PC-9 (cell line): Measurements from ENCODE around the gene ZNF385A. TPM values are rescaled to one million over a fixed set of nuclear protein-coding genes. Genes with fewer than 3 reads are reported as not detected.

Experiments used
- BruUV-seq: library from RNA; stranded (reverse); fragments of 400-500 nt; replicated peaks from 2 replicates; lab custom pipeline; 2021; lab: Mats Ljungman, UMichigan
- CTCF ChIA-PET: fragments of 300-600 bp; sonication (Branson Sonifier 250); formaldehyde crosslinking; loops from one replicate; lab custom pipeline; 2022; ENCODE audit warnings: antibody characterized with exemption; lab: Charles Lee
- POLR2A ChIA-PET: fragments of 300-600 bp; sonication (Branson Sonifier 250); formaldehyde crosslinking; loops from one replicate; lab custom pipeline; 2022; ENCODE audit warnings: antibody characterized with exemption; ENCODE audit not compliant: unreplicated experiment; lab: Charles Lee
- DNase-seq, 2 experiments: peaks; one replicate each; pipeline versions ENCODE4 v3.0.0 to v3.0.0-alpha.2; 2015 to 2022; ENCODE audit warnings: mixed read lengths in 1 of 2
- H2AFZ ChIP-seq: fragments of 200-600 bp; sonication (generic); 2 replicates; pipeline ENCODE4 v1.8.1; 2017; ENCODE audit warnings: antibody characterized with exemption
- H3F3A ChIP-seq: fragments of 200-600 bp; sonication (generic); 2 replicates; pipeline ENCODE4 v1.8.1; 2017; ENCODE audit warnings: antibody characterized with exemption, mild to moderate bottlenecking, low read depth; ENCODE audit not compliant: insufficient read depth
- H3K27ac ChIP-seq: fragments of 200-600 bp; sonication (generic); 2 replicates; pipeline ENCODE4 v1.6.1; 2016; ENCODE audit warnings: mixed run types
- H3K27me3 ChIP-seq: fragments of 200-600 bp; sonication (generic); 2 replicates; pipeline ENCODE4 v1.6.1; 2016; ENCODE audit warnings: low read depth, mixed run types; ENCODE audit not compliant: insufficient read depth
- H3K36me3 ChIP-seq: fragments of 200-600 bp; sonication (generic); 2 replicates; pipeline ENCODE4 v1.6.1; 2016; ENCODE audit warnings: low read depth, mixed run types
- H3K4me1 ChIP-seq: fragments of 200-600 bp; sonication (generic); replicated peaks from 2 replicates; pipeline ENCODE4 v1.6.1; 2016; ENCODE audit warnings: mixed run types; ENCODE audit not compliant: insufficient read depth
- H3K4me2 ChIP-seq: fragments of 200-600 bp; sonication (generic); 2 replicates; pipeline ENCODE4 v1.6.1; 2017; ENCODE audit warnings: mixed run types
- H3K4me3 ChIP-seq: fragments of 200-600 bp; sonication (generic); 2 replicates; pipeline ENCODE4 v1.6.1; 2016; ENCODE audit warnings: mixed run types
- H3K79me2 ChIP-seq: fragments of 200-600 bp; sonication (generic); 2 replicates; pipeline ENCODE4 v1.6.1; 2017; ENCODE audit warnings: low read depth, mixed run types
- H3K9me2 ChIP-seq: fragments of 200-600 bp; sonication (generic); 2 replicates; pipeline ENCODE4 v1.8.1; 2017; ENCODE audit warnings: mild to moderate bottlenecking; ENCODE audit not compliant: insufficient read depth
- H3K9me3 ChIP-seq: fragments of 200-600 bp; sonication (generic); 2 replicates; pipeline ENCODE4 v1.8.1; 2016; ENCODE audit warnings: low read depth; ENCODE audit not compliant: insufficient read depth
- H4K20me1 ChIP-seq: fragments of 200-600 bp; sonication (generic); 2 replicates; pipeline ENCODE4 v1.8.1; 2017; ENCODE audit not compliant: insufficient read depth
- CTCF ChIP-seq: fragments of 200-600 bp; sonication (generic); conservative IDR thresholded peaks from 2 replicates; pipeline ENCODE4 v1.6.1; 2017; ENCODE audit warnings: mixed run types, antibody characterized with exemption, mild to moderate bottlenecking, moderate library complexity
- EZH2 ChIP-seq: fragments of 200-600 bp; sonication (generic); IDR thresholded peaks from 2 replicates; pipeline ENCODE4 v1.8.0; 2017; ENCODE audit warnings: antibody characterized with exemption, low read depth
- intact Hi-C: fragments of 100-400 bp; cut with micrococcal nuclease; formaldehyde crosslinking; loops from one replicate; pipeline ENCODE4 v1.10.0; 2022; ENCODE audit not compliant: unreplicated experiment
- total RNA-seq: library from RNA; stranded (reverse); gene quantifications from 2 replicates; pipeline ENCODE4 v1.2.3, GENCODE V29; 2021

The ZNF385A gene
- total RNA-seq, 1 experiment from 2014 or later, result 17.2 TPM

- Histone ChIP-seq H3K4me3 (peak within 1 kb of the TSS; percentile 92), H3K9me3 (no peaks in the 10 kb centered on the region), H2AFZ (peak within 1 kb of the TSS; percentile 88), H3K4me2 (peak within 1 kb of the TSS; percentile 95), H3K4me1 (peaks cover 57% of the 10 kb centered on the region), H3K9me2 (no peaks in the 10 kb centered on the region), H3K36me3 (no peaks in the 10 kb centered on the region), H3K79me2 (peaks cover 31% of the 10 kb centered on the region), H3F3A (peaks cover 24% of the 10 kb centered on the region), H3K27ac (no peak within 1 kb of the TSS), H4K20me1 (no peaks in the 10 kb centered on the region), H3K27me3 (no peaks in the 10 kb centered on the region)
- BruUV-seq, result no TSS peak
- intact Hi-C loops, result no loop called here
- CTCF ChIA-PET, result interaction anchor here (0.5 to 2.8 kb wide), 3 partner anchors 12 to 205 kb away, joined by 3 to 13 read pairs (median 8); no protein-coding TSS in a partner anchor
- TF ChIP-seq CTCF (no peak), EZH2 (no peak)
- POLR2A ChIA-PET, result no interaction called here
- DNase-seq, result peak; percentile 44 to 63
These were observed 34.8 kb upstream of the ZNF385A start, which contains the start of gene ITGA5 for GRCh38 chr12:54419088-54419887. Gene ITGA5, minus strand, starts transcription at chr12:54419266. Its CDS starts 68 bp downstream, at chr12:54419198.

- peak overlapping the region; percentile 95 for H3K4me2 ChIP-seq
- H3K27me3 ChIP-seq, result no peaks in the 10 kb centered on the region
- no peaks in the 10 kb centered on the region for H4K20me1 ChIP-seq
- intact Hi-C loops, result no loop called here
- peaks cover 24% of the 10 kb centered on the region for H3F3A ChIP-seq
- CTCF ChIA-PET, result interaction anchor here (2.8 kb wide), 1 partner anchor 19 kb away, joined by 13 read pairs; no protein-coding TSS in a partner anchor
- peak overlapping the region; percentile 88 for H2AFZ ChIP-seq
- H3K9me2 ChIP-seq, result no peaks in the 10 kb centered on the region
- H3K27ac ChIP-seq, result no peak overlapping the region
- TF ChIP-seq CTCF, result no peak
- TF ChIP-seq EZH2, result no peak
- no TSS peak for BruUV-seq
- peak in 1 of 2 experiments; percentile 1 for DNase-seq
- H3K4me1 ChIP-seq, result peaks cover 50% of the 10 kb centered on the region
- H3K9me3 ChIP-seq, result no peaks in the 10 kb centered on the region
- H3K36me3 ChIP-seq, result no peaks in the 10 kb centered on the region
- POLR2A ChIA-PET, result no interaction called here
- peaks cover 39% of the 10 kb centered on the region for H3K79me2 ChIP-seq
- peak overlapping the region; percentile 92 for H3K4me3 ChIP-seq
These were observed 34.0 kb upstream of the ZNF385A start for GRCh38 chr12:54418441-54419087.

- H3K4me1 ChIP-seq, result peaks cover 43% of the 10 kb centered on the region
- BruUV-seq, result no TSS peak
- H3K4me3 ChIP-seq, result peak overlapping the region; percentile 92
- POLR2A ChIA-PET, result interaction anchor here (0.7 kb wide), 2 partner anchors 188 to 1586 kb away, joined by 3 read pairs; no protein-coding TSS in a partner anchor
- intact Hi-C loops, result no loop called here
- DNase-seq, result no peak
- H3K79me2 ChIP-seq, result peaks cover 45% of the 10 kb centered on the region
- TF ChIP-seq CTCF (no peak), EZH2 (no peak)
- no peak overlapping the region for H2AFZ ChIP-seq
- H3K36me3 ChIP-seq, result no peaks in the 10 kb centered on the region
- CTCF ChIA-PET, result interaction anchor here (2.8 kb wide), 1 partner anchor 18 kb away, joined by 13 read pairs; no protein-coding TSS in a partner anchor
- no peak overlapping the region for H3K27ac ChIP-seq
- no peaks in the 10 kb centered on the region for H4K20me1 ChIP-seq
- H3K27me3 ChIP-seq, result no peaks in the 10 kb centered on the region
- no peaks in the 10 kb centered on the region for H3K9me3 ChIP-seq
- no peaks in the 10 kb centered on the region for H3K9me2 ChIP-seq
- peak overlapping the region; percentile 95 for H3K4me2 ChIP-seq
- H3F3A ChIP-seq, result peaks cover 21% of the 10 kb centered on the region
These were observed 33.3 kb upstream of the ZNF385A start for GRCh38 chr12:54417712-54418440.
